Heart left ventricle (tissue), 13 donors: ENCODE measurements around the gene LRRN3.

ENCODE experiments used
- POLR2A ChIP-seq, 2 donors: fragments of 450-650 bp; IDR thresholded peaks; one replicate each; pipeline ENCODE4 v1.6.1; 2017; ENCODE audit warnings: antibody characterized with exemption in 2 of 2, mild to moderate bottlenecking in 2 of 2, moderate library complexity in 2 of 2
- TF ChIP-seq, protein P1 (sequence below), 12 donors: fragments of 200-600 bp; sonication (generic) in 4 of 12; IDR thresholded peaks; one replicate each; pipeline versions ENCODE4 v1.5.0 to v1.8.0; 2018 to 2022; ENCODE audit warnings: antibody characterized with exemption in 12 of 12, mild to moderate bottlenecking in 5 of 12
- donor health status: ischemic (EF 13 %, LVEDD 7.1; RV severe dilation, severe dysfunction).
- donor health status: DM: no; HTN: yes; CAD: no.
- donor health status: DM: no; HTN: no; CAD: no.
- donor health status: ischemic (EF 25% LVEDD 6.9; RV normal size, moderate dysfunction).
- donor health status: ischemic (EF 25% LVEDD 5.7; RV mildly dilated, moderate dysfunction).
- donor health status: ischemic (EF 35%, LVEDD 5.7; RV mildly dilated, moderate dysfunction).
- donor health status: nonischemic (EF 11% LVEDD 7.7; RV severe dilation, severe dysfunction).
- donor health status: DM: yes; HTN: yes; CAD: no.
- donor health status: PGD.
- donor health status: ischemic (EF 29% LVEDD 5.4; RV normal size, mild dysfunction).
- donor health status: nonischemic (EF 23%, LVEDD 6.1; RV moderate dilation, normal function).

DNA sequence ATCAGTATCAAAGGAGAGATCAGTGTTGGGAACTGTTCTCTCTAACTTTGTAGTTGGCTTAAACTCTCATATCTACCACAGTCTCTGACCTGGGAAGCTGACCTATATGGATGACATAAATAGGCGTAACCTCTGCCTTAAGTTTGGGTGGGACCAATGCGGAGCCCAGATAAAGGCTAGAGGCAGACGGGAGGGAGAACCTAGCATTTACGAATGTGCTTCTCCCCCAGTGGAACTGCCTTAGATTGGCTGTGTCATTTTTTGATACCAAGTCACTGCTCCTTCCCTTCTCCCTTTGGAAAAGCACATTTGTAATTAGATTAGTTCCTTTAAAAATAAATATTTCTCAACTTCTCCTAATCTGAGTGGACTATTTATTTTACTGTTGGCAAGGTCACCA, 23.7 kb upstream of the LRRN3 start:
- TF ChIP-seq, protein P1, sequence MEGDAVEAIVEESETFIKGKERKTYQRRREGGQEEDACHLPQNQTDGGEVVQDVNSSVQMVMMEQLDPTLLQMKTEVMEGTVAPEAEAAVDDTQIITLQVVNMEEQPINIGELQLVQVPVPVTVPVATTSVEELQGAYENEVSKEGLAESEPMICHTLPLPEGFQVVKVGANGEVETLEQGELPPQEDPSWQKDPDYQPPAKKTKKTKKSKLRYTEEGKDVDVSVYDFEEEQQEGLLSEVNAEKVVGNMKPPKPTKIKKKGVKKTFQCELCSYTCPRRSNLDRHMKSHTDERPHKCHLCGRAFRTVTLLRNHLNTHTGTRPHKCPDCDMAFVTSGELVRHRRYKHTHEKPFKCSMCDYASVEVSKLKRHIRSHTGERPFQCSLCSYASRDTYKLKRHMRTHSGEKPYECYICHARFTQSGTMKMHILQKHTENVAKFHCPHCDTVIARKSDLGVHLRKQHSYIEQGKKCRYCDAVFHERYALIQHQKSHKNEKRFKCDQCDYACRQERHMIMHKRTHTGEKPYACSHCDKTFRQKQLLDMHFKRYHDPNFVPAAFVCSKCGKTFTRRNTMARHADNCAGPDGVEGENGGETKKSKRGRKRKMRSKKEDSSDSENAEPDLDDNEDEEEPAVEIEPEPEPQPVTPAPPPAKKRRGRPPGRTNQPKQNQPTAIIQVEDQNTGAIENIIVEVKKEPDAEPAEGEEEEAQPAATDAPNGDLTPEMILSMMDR (IDR thresholded peaks at IDR 0.05): no peak
- TF ChIP-seq POLR2A (IDR thresholded peaks at IDR 0.05): no peak
